GM23338 (cell line): ENCODE data around the gene SH2D3C. TPM values are rescaled to one million over a fixed set of nuclear protein-coding genes. Genes with fewer than 3 reads are reported as not detected.

Experiments used
- ATAC-seq: fragments of 200-7000 bp; cut with Tn5 transposase; 3 replicates; pipeline ENCODE4 v1.9.1; 2020
- DNase-seq: peaks from one replicate; pipeline ENCODE4 v3.0.0-alpha.2; 2015; ENCODE audit warnings: low spot score
- H2AFZ ChIP-seq: fragments of 200-600 bp; sonication (generic); 2 replicates; pipeline ENCODE4 v1.8.0; 2016; ENCODE audit warnings: antibody characterized with exemption, mild to moderate bottlenecking, moderate library complexity
- H3F3A ChIP-seq: fragments of 200-600 bp; sonication (generic); replicated peaks from 2 replicates; pipeline ENCODE4 v1.8.0; 2017; ENCODE audit warnings: antibody characterized with exemption, mixed run types, low read depth
- H3K27ac ChIP-seq: fragments of 200-600 bp; sonication (generic); 2 replicates; pipeline ENCODE4 v1.6.1; 2016; ENCODE audit warnings: low read depth
- H3K27me3 ChIP-seq: fragments of 200-600 bp; sonication (generic); 2 replicates; pipeline ENCODE4 v1.8.0; 2016; ENCODE audit warnings: mild to moderate bottlenecking, mixed run types, moderate library complexity; ENCODE audit not compliant: insufficient read depth
- H3K36me3 ChIP-seq: fragments of 200-600 bp; sonication (generic); 2 replicates; pipeline ENCODE4 v1.8.0; 2016; ENCODE audit warnings: mild to moderate bottlenecking; ENCODE audit not compliant: insufficient read depth
- H3K4me1 ChIP-seq: fragments of 200-600 bp; sonication (generic); 2 replicates; pipeline ENCODE4 v1.8.0; 2016; ENCODE audit warnings: mild to moderate bottlenecking, moderate library complexity; ENCODE audit not compliant: insufficient read depth
- H3K4me2 ChIP-seq: fragments of 200-600 bp; sonication (generic); 2 replicates; pipeline ENCODE4 v1.7.1; 2017; ENCODE audit warnings: mixed run types
- H3K4me3 ChIP-seq: fragments of 200-600 bp; sonication (generic); 2 replicates; pipeline ENCODE4 v1.6.1; 2016; ENCODE audit warnings: mixed run types
- H3K79me2 ChIP-seq: fragments of 200-600 bp; sonication (generic); replicated peaks from 2 replicates; pipeline ENCODE4 v1.8.0; 2017; ENCODE audit warnings: mild to moderate bottlenecking; ENCODE audit not compliant: insufficient read depth
- H3K9me2 ChIP-seq: fragments of 200-600 bp; sonication (generic); 2 replicates; pipeline ENCODE4 v1.8.0; 2017; ENCODE audit not compliant: insufficient read depth
- H4K20me1 ChIP-seq: fragments of 200-600 bp; sonication (generic); replicated peaks from 2 replicates; pipeline ENCODE4 v1.8.0; 2017; ENCODE audit warnings: mild to moderate bottlenecking; ENCODE audit not compliant: insufficient read depth
- H3K27ac Mint-ChIP-seq: 2 replicates; pipeline ENCODE4 v1.8.0; 2020; ENCODE audit warnings: inconsistent platforms, mild to moderate bottlenecking, moderate library complexity, mixed read lengths
- H3K27me3 Mint-ChIP-seq: 3 replicates; pipeline ENCODE4 v1.8.0; 2022; ENCODE audit warnings: low read depth, mild to moderate bottlenecking, moderate library complexity, mixed read lengths, inconsistent platforms; ENCODE audit not compliant: insufficient read depth, poor library complexity
- H3K36me3 Mint-ChIP-seq: 3 replicates; pipeline ENCODE4 v1.8.0; 2021; ENCODE audit warnings: low read depth, mild to moderate bottlenecking, inconsistent platforms, moderate library complexity, mixed read lengths
- H3K4me1 Mint-ChIP-seq: 3 replicates; pipeline ENCODE4 v1.8.0; 2020; ENCODE audit warnings: mild to moderate bottlenecking, inconsistent platforms, mixed read lengths
- H3K4me3 Mint-ChIP-seq: 3 replicates; pipeline ENCODE4 v1.8.0; 2021; ENCODE audit warnings: moderate library complexity, mild to moderate bottlenecking, inconsistent platforms, mixed read lengths
- H3K9me3 Mint-ChIP-seq: 3 replicates; pipeline ENCODE4 v1.8.0; 2020; ENCODE audit warnings: moderate library complexity, mild to moderate bottlenecking, inconsistent platforms, mixed read lengths
- CREB1 ChIP-seq: fragments of 250-450 bp; sonication (Bioruptor Pico); IDR thresholded peaks from 2 replicates; pipeline ENCODE4 v1.5.0; 2020; ENCODE audit warnings: low read depth, mild to moderate bottlenecking, moderate library complexity
- EZH2phosphoT487 ChIP-seq: fragments of 200-600 bp; sonication (generic); IDR thresholded peaks from one replicate; pipeline ENCODE4 v1.8.1; 2018; ENCODE audit warnings: antibody characterized with exemption; ENCODE audit not compliant: unreplicated experiment
- JUNB ChIP-seq: IDR thresholded peaks from one replicate; pipeline ENCODE4 v1.6.1; 2016; ENCODE audit warnings: antibody characterized with exemption; ENCODE audit not compliant: unreplicated experiment
- NANOG ChIP-seq: IDR thresholded peaks from 2 replicates; pipeline ENCODE4 v1.6.1; 2016; ENCODE audit warnings: antibody characterized with exemption, borderline replicate concordance
- REST ChIP-seq: IDR thresholded peaks from one replicate; pipeline ENCODE4 v1.6.1; 2018; ENCODE audit warnings: antibody characterized with exemption; ENCODE audit not compliant: unreplicated experiment
- STAT1 ChIP-seq: IDR thresholded peaks from one replicate; pipeline ENCODE4 v1.6.1; 2016; ENCODE audit warnings: antibody characterized with exemption; ENCODE audit not compliant: unreplicated experiment
- ZNF114 ChIP-seq: fragments of 250-450 bp; sonication (Bioruptor Pico); IDR thresholded peaks from 2 replicates; pipeline ENCODE4 v1.5.0; 2020; ENCODE audit warnings: mild to moderate bottlenecking, moderate library complexity
- ZNF331 ChIP-seq: fragments of 250-450 bp; sonication (Bioruptor Pico); IDR thresholded peaks from 2 replicates; pipeline ENCODE4 v1.5.0; 2020; ENCODE audit warnings: low read depth, mild to moderate bottlenecking, moderate library complexity
- polyA plus RNA-seq: library from polyadenylated mRNA; unstranded; fragments of >200 nt; fragmentation: Nextera tagmentation; extraction: Ambion mirVana; gene quantifications from 2 replicates; pipeline ENCODE4 v1.2.1, GENCODE V29; 2016
- total RNA-seq: library from RNA; depleted of rRNA; stranded (reverse); fragments of >200 nt; shearing (Covaris generic); gene quantifications from 2 replicates; pipeline ENCODE4 v1.2.3, GENCODE V29; 2014
- TF ChIP-seq, protein P1 (sequence below), 2 experiments: fragments of 200-600 bp in 1 of 2; sonication (generic) in 1 of 2; conservative IDR thresholded peaks; 2 replicates each; pipeline versions ENCODE4 v1.5.1 to v1.6.1; 2016 to 2017; ENCODE audit warnings: antibody characterized with exemption in 2 of 2, low read depth in 2 of 2, mild to moderate bottlenecking in 2 of 2, moderate library complexity in 1 of 2

The SH2D3C gene
- total and polyA plus RNA-seq, 2 experiments from 2014 or later: 4.2 to 4.5 TPM

DNA sequence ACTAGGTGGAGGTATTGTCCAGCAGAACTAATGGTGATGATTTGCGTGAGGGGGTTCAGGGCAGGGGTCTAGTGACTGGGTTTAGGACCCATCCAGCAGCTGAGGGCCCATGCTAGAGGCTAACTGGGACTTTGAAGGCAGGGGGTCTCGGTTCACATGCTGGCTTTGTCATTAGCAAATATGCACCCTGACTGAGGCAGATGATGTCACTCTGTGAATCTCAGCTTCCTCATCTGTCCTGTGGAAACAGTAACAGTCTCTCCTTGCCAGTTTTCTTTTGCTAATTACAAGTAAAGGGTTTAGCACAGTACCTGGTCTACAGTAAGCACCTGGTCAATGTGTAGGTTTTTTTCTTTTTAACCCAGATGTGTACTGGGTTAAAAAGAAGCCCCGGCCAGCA, 5.2 kb downstream of the SH2D3C start:
- no peak overlapping the region for H3K27ac ChIP-seq
- H3K4me2 ChIP-seq: no peak overlapping the region
- no peaks in the 10 kb centered on the region for H3K79me2 ChIP-seq
- peaks cover 33% of the 10 kb centered on the region for H3K4me1 Mint-ChIP-seq
- TF ChIP-seq JUNB: no peak
- no peak for TF ChIP-seq CREB1 (CRISPR knock-in tag)
- TF ChIP-seq REST: no peak
- no peak for TF ChIP-seq STAT1
- TF ChIP-seq, protein P1, sequence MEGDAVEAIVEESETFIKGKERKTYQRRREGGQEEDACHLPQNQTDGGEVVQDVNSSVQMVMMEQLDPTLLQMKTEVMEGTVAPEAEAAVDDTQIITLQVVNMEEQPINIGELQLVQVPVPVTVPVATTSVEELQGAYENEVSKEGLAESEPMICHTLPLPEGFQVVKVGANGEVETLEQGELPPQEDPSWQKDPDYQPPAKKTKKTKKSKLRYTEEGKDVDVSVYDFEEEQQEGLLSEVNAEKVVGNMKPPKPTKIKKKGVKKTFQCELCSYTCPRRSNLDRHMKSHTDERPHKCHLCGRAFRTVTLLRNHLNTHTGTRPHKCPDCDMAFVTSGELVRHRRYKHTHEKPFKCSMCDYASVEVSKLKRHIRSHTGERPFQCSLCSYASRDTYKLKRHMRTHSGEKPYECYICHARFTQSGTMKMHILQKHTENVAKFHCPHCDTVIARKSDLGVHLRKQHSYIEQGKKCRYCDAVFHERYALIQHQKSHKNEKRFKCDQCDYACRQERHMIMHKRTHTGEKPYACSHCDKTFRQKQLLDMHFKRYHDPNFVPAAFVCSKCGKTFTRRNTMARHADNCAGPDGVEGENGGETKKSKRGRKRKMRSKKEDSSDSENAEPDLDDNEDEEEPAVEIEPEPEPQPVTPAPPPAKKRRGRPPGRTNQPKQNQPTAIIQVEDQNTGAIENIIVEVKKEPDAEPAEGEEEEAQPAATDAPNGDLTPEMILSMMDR (conservative IDR thresholded peaks at IDR 0.05; ENCODE audit: low read depth in 2 of 2): no peak
- TF ChIP-seq NANOG: no peak
- no peak for TF ChIP-seq ZNF114 (CRISPR knock-in tag)
- ATAC-seq: no peak
- no peaks in the 10 kb centered on the region; the same call in 2 of the 3 replicates for H3K36me3 Mint-ChIP-seq
- no peaks in the 10 kb centered on the region for H4K20me1 ChIP-seq
- no peaks in the 10 kb centered on the region for H3K27me3 ChIP-seq
- H3K36me3 ChIP-seq: no peaks in the 10 kb centered on the region
- H2AFZ ChIP-seq: no peak overlapping the region
- no peaks in the 10 kb centered on the region for H3K9me2 ChIP-seq
- no peak overlapping the region for H3K4me3 Mint-ChIP-seq
- no peak for DNase-seq
- H3K9me3 Mint-ChIP-seq: peaks cover 2% of the 10 kb centered on the region; the same call in 1 of the 3 replicates
- H3F3A ChIP-seq: peaks cover 7% of the 10 kb centered on the region; the same call in 1 of the 2 replicates
- H3K27me3 Mint-ChIP-seq: peaks cover 14% of the 10 kb centered on the region
- peaks cover 14% of the 10 kb centered on the region for H3K4me1 ChIP-seq
- H3K4me3 ChIP-seq: no peak overlapping the region
- H3K27ac Mint-ChIP-seq: no peak overlapping the region

GRCh38 chr9:127772603-127773002, 5.9 kb downstream of the SH2D3C start:
- Histone ChIP-seq H3K9me2 (no peaks in the 10 kb centered on the region), H4K20me1 (no peaks in the 10 kb centered on the region), H3K36me3 (no peaks in the 10 kb centered on the region), H3K4me3 (no peak overlapping the region), H3F3A (peaks cover 7% of the 10 kb centered on the region; the same call in 1 of the 2 replicates), H3K4me1 (peaks cover 14% of the 10 kb centered on the region), H3K4me2 (no peak overlapping the region), H3K27ac (no peak overlapping the region), H3K79me2 (no peaks in the 10 kb centered on the region), H2AFZ (no peak overlapping the region), H3K27me3 (no peaks in the 10 kb centered on the region)
- no peak overlapping the region for H3K4me3 Mint-ChIP-seq
- H3K36me3 Mint-ChIP-seq: no peaks in the 10 kb centered on the region; the same call in 2 of the 3 replicates
- DNase-seq: no peak
- H3K9me3 Mint-ChIP-seq: peaks cover 1% of the 10 kb centered on the region; the same call in 1 of the 3 replicates
- peaks cover 32% of the 10 kb centered on the region for H3K4me1 Mint-ChIP-seq
- TF ChIP-seq EZH2phosphoT487 (no peak), ZNF331 (CRISPR knock-in tag) (no peak), STAT1 (no peak), JUNB (no peak), ZNF114 (CRISPR knock-in tag) (no peak), NANOG (no peak), REST (no peak)
- TF ChIP-seq, protein P1 (conservative IDR thresholded peaks at IDR 0.05; ENCODE audit: low read depth in 2 of 2): no peak
- no peak overlapping the region for H3K27ac Mint-ChIP-seq
- H3K27me3 Mint-ChIP-seq: peaks cover 13% of the 10 kb centered on the region
- ATAC-seq: no peak
